Uterus (tissue), 4 donors: ENCODE data around the gene P2RX4. TPM values are rescaled to one million over a fixed set of nuclear protein-coding genes. Genes with fewer than 3 reads are reported as not detected.

ENCODE experiments used
- DNase-seq, 2 donors: peaks; one replicate each; pipeline ENCODE4 v3.0.0-alpha.2; 2019 to 2020
- H3K27ac ChIP-seq, 2 donors: fragments of 200-600 bp; sonication (generic); 1 replicate in 1 of 2; 2 replicates in 1 of 2; pipeline ENCODE4 v1.5.1; 2016 to 2018
- H3K27me3 ChIP-seq, 2 donors: fragments of 200-600 bp; sonication (generic); one replicate each; pipeline ENCODE4 v1.5.1; 2018 to 2019; ENCODE audit warnings: control low read depth in 1 of 2
- H3K36me3 ChIP-seq, 2 donors: fragments of 200-600 bp; sonication (generic); one replicate each; pipeline ENCODE4 v1.5.1; 2019; ENCODE audit warnings: control low read depth in 1 of 2
- H3K4me1 ChIP-seq, 2 donors: fragments of 200-600 bp; sonication (generic); one replicate each; pipeline ENCODE4 v1.5.1; 2018 to 2019; ENCODE audit warnings: control low read depth in 1 of 2
- H3K4me3 ChIP-seq, 2 donors: fragments of 200-600 bp; sonication (generic); 1 replicate in 1 of 2; 2 replicates in 1 of 2; pipeline ENCODE4 v1.5.1; 2018 to 2019; ENCODE audit warnings: mild to moderate bottlenecking in 1 of 2
- H3K9me3 ChIP-seq, 2 donors: fragments of 200-600 bp; sonication (generic); one replicate each; pipeline ENCODE4 v1.5.1; 2019; ENCODE audit warnings: control low read depth in 1 of 2
- POLR2A ChIP-seq, 2 donors: fragments of 450-650 bp; IDR thresholded peaks; one replicate each; pipeline ENCODE4 v1.6.1; 2016; ENCODE audit warnings: antibody characterized with exemption in 2 of 2, mild to moderate bottlenecking in 1 of 2, moderate library complexity in 1 of 2
- intact Hi-C: fragments of 100-400 bp; cut with DNase I; formaldehyde crosslinking; loops from one replicate; pipeline ENCODE4 v1.15.1; 2023; ENCODE audit warnings: low total_unique reads
- total RNA-seq, 4 donors: library from RNA; depleted of rRNA in 3 of 4; stranded (reverse); fragments of >200 nt in 3 of 4; gene quantifications; one replicate each; pipeline versions ENCODE4 v1.1.0 to v1.2.4, GENCODE V29; 2014 to 2023
- TF ChIP-seq, protein P1 (sequence below), 4 experiments: fragments of 200-600 bp in 2 of 4; fragments of 450-650 bp in 2 of 4; sonication (generic) in 2 of 4; IDR thresholded peaks; one replicate each; pipeline ENCODE4 v1.5.1; 2016 to 2019; ENCODE audit warnings: antibody characterized with exemption in 4 of 4, mild to moderate bottlenecking in 2 of 4, moderate library complexity in 1 of 4
- donor health status: DM: yes; HTN: yes; CAD: no.

Gene P2RX4
- total RNA-seq, 4 donors from 2014 or later, result 10.9 to 217 (median 36.1) TPM

GRCh38 chr12:121166356-121166755, 43.6 kb upstream of the P2RX4 start:
- no peak overlapping the region for H3K27ac ChIP-seq
- H3K9me3 ChIP-seq, result no peaks in the 10 kb centered on the region
- no peaks in the 10 kb centered on the region for H3K4me1 ChIP-seq
- intact Hi-C loops, result no loop called here
- TF ChIP-seq, protein P1, sequence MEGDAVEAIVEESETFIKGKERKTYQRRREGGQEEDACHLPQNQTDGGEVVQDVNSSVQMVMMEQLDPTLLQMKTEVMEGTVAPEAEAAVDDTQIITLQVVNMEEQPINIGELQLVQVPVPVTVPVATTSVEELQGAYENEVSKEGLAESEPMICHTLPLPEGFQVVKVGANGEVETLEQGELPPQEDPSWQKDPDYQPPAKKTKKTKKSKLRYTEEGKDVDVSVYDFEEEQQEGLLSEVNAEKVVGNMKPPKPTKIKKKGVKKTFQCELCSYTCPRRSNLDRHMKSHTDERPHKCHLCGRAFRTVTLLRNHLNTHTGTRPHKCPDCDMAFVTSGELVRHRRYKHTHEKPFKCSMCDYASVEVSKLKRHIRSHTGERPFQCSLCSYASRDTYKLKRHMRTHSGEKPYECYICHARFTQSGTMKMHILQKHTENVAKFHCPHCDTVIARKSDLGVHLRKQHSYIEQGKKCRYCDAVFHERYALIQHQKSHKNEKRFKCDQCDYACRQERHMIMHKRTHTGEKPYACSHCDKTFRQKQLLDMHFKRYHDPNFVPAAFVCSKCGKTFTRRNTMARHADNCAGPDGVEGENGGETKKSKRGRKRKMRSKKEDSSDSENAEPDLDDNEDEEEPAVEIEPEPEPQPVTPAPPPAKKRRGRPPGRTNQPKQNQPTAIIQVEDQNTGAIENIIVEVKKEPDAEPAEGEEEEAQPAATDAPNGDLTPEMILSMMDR (IDR thresholded peaks at IDR 0.05), result no peak
- no peak for TF ChIP-seq POLR2A (IDR thresholded peaks at IDR 0.05)
- no peaks in the 10 kb centered on the region for H3K36me3 ChIP-seq
- H3K4me3 ChIP-seq, result no peak overlapping the region
- DNase-seq, result no peak
- H3K27me3 ChIP-seq, result no peaks in the 10 kb centered on the region

DNA sequence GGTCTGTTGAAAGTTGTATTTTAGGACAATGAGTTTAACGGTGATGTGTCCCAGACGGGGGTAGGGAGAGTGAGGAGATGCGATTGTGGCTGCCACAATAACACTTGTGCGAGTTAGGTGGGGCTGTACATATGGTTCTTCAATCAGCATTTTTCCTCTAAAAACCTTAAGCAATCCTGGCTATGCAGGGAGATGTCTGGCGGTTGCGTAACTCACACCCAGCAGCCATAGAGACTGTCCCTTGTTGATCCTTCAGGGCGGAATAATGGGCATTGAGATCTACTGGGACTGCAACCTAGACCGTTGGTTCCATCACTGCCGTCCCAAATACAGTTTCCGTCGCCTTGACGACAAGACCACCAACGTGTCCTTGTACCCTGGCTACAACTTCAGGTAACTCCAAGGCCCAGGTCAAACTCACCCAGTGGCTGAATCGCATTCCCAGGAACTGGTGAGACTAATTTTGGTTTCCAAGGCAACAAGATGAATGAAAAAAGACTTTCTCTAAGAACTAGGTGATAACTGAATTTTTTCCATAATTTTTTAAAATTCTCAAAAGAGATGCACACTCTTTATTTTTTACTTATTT, 42.6 kb upstream of the P2RX4 start:
- Histone ChIP-seq H3K4me1 (no peaks in the 10 kb centered on the region), H3K27ac (no peak overlapping the region), H3K9me3 (no peaks in the 10 kb centered on the region), H3K36me3 (no peaks in the 10 kb centered on the region), H3K4me3 (no peak overlapping the region), H3K27me3 (no peaks in the 10 kb centered on the region)
- no peak for DNase-seq
- TF ChIP-seq, protein P1 (IDR thresholded peaks at IDR 0.05), result no peak
- TF ChIP-seq POLR2A (IDR thresholded peaks at IDR 0.05), result no peak
- intact Hi-C loops, result no loop called here

- Histone ChIP-seq H3K4me3 (no peak overlapping the region), H3K36me3 (no peaks in the 10 kb centered on the region), H3K4me1 (no peaks in the 10 kb centered on the region), H3K27me3 (no peaks in the 10 kb centered on the region), H3K27ac (no peak overlapping the region), H3K9me3 (no peaks in the 10 kb centered on the region)
- no peak for TF ChIP-seq POLR2A (IDR thresholded peaks at IDR 0.05)
- TF ChIP-seq, protein P1 (IDR thresholded peaks at IDR 0.05), result no peak
- DNase-seq, result no peak
- intact Hi-C loops, result no loop called here
Measured at GRCh38 chr12:121167951-121168350, 42.0 kb upstream of the P2RX4 start.

GRCh38 chr12:121170151-121170550, 39.8 kb upstream of the P2RX4 start:
- Histone ChIP-seq H3K9me3 (no peaks in the 10 kb centered on the region), H3K4me3 (no peak overlapping the region), H3K36me3 (no peaks in the 10 kb centered on the region), H3K4me1 (no peaks in the 10 kb centered on the region), H3K27me3 (no peaks in the 10 kb centered on the region), H3K27ac (no peak overlapping the region)
- TF ChIP-seq, protein P1 (IDR thresholded peaks at IDR 0.05), result no peak
- TF ChIP-seq POLR2A (IDR thresholded peaks at IDR 0.05), result no peak
- intact Hi-C loops, result no loop called here
- DNase-seq, result no peak

DNA sequence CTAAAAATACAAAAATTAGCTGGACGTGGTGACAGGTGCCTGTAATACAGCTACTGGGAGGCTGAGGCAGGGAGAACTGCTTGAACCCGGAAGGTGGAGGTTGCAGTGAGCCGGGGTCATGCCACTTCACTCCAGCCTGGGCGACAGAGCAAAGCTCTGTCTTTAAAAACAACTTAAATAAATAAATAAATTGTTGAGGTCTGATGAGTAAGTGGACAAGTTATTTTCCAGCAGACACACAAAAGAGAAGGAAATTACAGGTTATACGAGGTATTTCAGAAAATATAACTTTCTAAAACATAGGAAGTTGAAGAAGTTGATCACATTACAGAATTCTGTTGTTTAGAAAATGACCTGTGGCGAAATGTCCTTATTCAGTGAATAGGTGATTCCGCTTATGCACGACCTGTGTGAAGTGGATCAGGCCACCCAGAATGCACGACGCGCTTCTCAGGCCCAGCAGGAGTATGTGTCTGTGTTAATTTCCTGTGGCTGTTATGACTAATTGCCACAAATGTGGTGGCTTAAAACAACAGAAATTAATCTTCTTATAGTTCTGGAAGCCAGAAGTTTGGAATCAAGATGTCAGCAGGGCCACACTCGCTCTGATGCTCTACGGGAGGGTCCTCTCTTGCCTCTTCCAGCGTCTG, 39.2 kb upstream of the P2RX4 start:
- Histone ChIP-seq H3K4me1 (no peaks in the 10 kb centered on the region), H3K27me3 (no peaks in the 10 kb centered on the region), H3K4me3 (no peak overlapping the region), H3K9me3 (no peaks in the 10 kb centered on the region), H3K27ac (no peak overlapping the region), H3K36me3 (no peaks in the 10 kb centered on the region)
- intact Hi-C loops, result no loop called here
- no peak for TF ChIP-seq POLR2A (IDR thresholded peaks at IDR 0.05)
- TF ChIP-seq, protein P1 (IDR thresholded peaks at IDR 0.05), result no peak
- no peak for DNase-seq
